H1 (cell line): Measurements from ENCODE around the gene KRTAP3-2. TPM values are rescaled to one million over a fixed set of nuclear protein-coding genes. Genes with fewer than 3 reads are reported as not detected.

ENCODE experiments used
- CTCF ChIA-PET: fragments of 300-600 bp; sonication (Branson Sonifier 250); formaldehyde crosslinking; loops from one replicate; lab custom pipeline; 2021; ENCODE audit not compliant: partially characterized antibody; lab: Charles Lee
- POLR2A ChIA-PET: fragments of 300-600 bp; sonication (Branson Sonifier 250); formaldehyde crosslinking; loops from one replicate; lab custom pipeline; 2021; ENCODE audit warnings: inconsistent platforms; ENCODE audit not compliant: partially characterized antibody; lab: Charles Lee
- DNase-seq, 2 experiments: peaks; one replicate each; pipeline versions ENCODE4 v3.0.0 to v3.0.0-alpha.2; 2010 to 2022; ENCODE audit warnings: low spot score in 2 of 2, low read depth in 1 of 2, mixed read lengths in 1 of 2
- FAIRE-seq: peaks from 2 replicates; lab custom pipeline; 2011; peaks lifted over from hg19 to GRCh38; lab: Jason Lieb, UNC
- H2AFZ ChIP-seq: 2 replicates; pipeline ENCODE4 v1.8.1; 2012; ENCODE audit warnings: low read length, inconsistent platforms
- H2AK5ac ChIP-seq: 2 replicates; pipeline ENCODE4 v1.6.1; 2013; ENCODE audit warnings: low read depth, low read length
- H2BK120ac ChIP-seq: replicated peaks from 2 replicates; pipeline ENCODE3; 2013; ENCODE audit warnings: low read depth, low read length, inconsistent platforms
- H2BK12ac ChIP-seq: 2 replicates; pipeline ENCODE4 v1.6.1; 2013; ENCODE audit warnings: low read depth, low read length
- H2BK15ac ChIP-seq: 2 replicates; pipeline ENCODE4 v1.6.1; 2013; ENCODE audit warnings: low read length
- H2BK20ac ChIP-seq: 2 replicates; pipeline ENCODE4 v1.6.1; 2013; ENCODE audit warnings: low read length
- H2BK5ac ChIP-seq: 2 replicates; pipeline ENCODE4 v1.6.1; 2013; ENCODE audit warnings: low read depth, low read length
- H3K14ac ChIP-seq: 2 replicates; pipeline ENCODE4 v1.6.1; 2013; ENCODE audit warnings: inconsistent platforms; ENCODE audit not compliant: insufficient read length
- H3K18ac ChIP-seq: 2 replicates; pipeline ENCODE4 v1.6.1; 2013; ENCODE audit warnings: low read length; ENCODE audit errors: extremely low read depth
- H3K23ac ChIP-seq: 2 replicates; pipeline ENCODE4 v1.6.1; 2013; ENCODE audit warnings: inconsistent platforms; ENCODE audit not compliant: insufficient read length
- H3K23me2 ChIP-seq: 2 replicates; pipeline ENCODE4 v1.6.1; 2013; ENCODE audit warnings: low read depth, low read length
- H3K27ac ChIP-seq: 2 replicates; pipeline ENCODE4 v1.6.1; 2011; ENCODE audit warnings: low read depth, low read length, inconsistent platforms
- H3K27me3 ChIP-seq, 4 experiments: replicated peaks in 1 of 4; 1 replicate in 1 of 4; 2 replicates in 3 of 4; pipeline versions ENCODE4 v1.6.1 to v1.8.1; 2011 to 2013; ENCODE audit warnings: low read length in 3 of 4, mild to moderate bottlenecking in 3 of 4, inconsistent platforms in 2 of 4, mixed read lengths in 2 of 4, moderate library complexity in 1 of 4; ENCODE audit not compliant: control insufficient read depth in 3 of 4, insufficient read depth in 3 of 4; ENCODE audit errors: extremely low read depth in 1 of 4
- H3K36me3 ChIP-seq, 4 experiments: 2 replicates each; pipeline versions ENCODE4 v1.6.1 to v1.8.1; 2011 to 2013; ENCODE audit warnings: mild to moderate bottlenecking in 4 of 4, low read length in 3 of 4, moderate library complexity in 2 of 4, control low read depth in 1 of 4, inconsistent platforms in 1 of 4; ENCODE audit not compliant: insufficient read depth in 4 of 4, control insufficient read depth in 2 of 4
- H3K4ac ChIP-seq: replicated peaks from 2 replicates; pipeline ENCODE3; 2013; ENCODE audit warnings: low read length, low read depth, mixed read lengths, inconsistent platforms; ENCODE audit not compliant: insufficient read length
- H3K4me1 ChIP-seq, 4 experiments: replicated peaks in 1 of 4; 1 replicate in 1 of 4; 2 replicates in 3 of 4; pipeline versions ENCODE4 v1.6.1 to v1.8.1; 2011 to 2013; ENCODE audit warnings: low read length in 3 of 4, inconsistent platforms in 2 of 4, mixed read lengths in 1 of 4; ENCODE audit not compliant: insufficient read depth in 4 of 4, control insufficient read depth in 3 of 4
- H3K4me2 ChIP-seq, 2 experiments: 2 replicates each; pipeline versions ENCODE4 v1.6.1 to v1.8.1; 2011 to 2013; ENCODE audit warnings: low read depth in 2 of 2, low read length in 2 of 2, control low read depth in 1 of 2, inconsistent platforms in 1 of 2, mild to moderate bottlenecking in 1 of 2; ENCODE audit not compliant: insufficient read depth in 1 of 2
- H3K4me3 ChIP-seq, 4 experiments: fragments of 200-600, 300-600 bp in 1 of 4; sonication (generic), shearing (Covaris generic), sonication (Bioruptor Twin) in 1 of 4; 2 replicates each; pipeline versions ENCODE4 v1.5.1 to v1.8.1; 2011 to 2016; ENCODE audit warnings: low read length in 4 of 4, low read depth in 3 of 4, control low read depth in 2 of 4, inconsistent platforms in 2 of 4, mild to moderate bottlenecking in 2 of 4, mixed read lengths in 1 of 4, moderate library complexity in 1 of 4; ENCODE audit not compliant: insufficient read depth in 2 of 4; ENCODE audit errors: extremely low read depth in 1 of 4
- H3K56ac ChIP-seq: replicated peaks from 2 replicates; pipeline ENCODE3; 2013; ENCODE audit warnings: low read depth, mild to moderate bottlenecking, mixed read lengths, low read length, inconsistent platforms; ENCODE audit not compliant: insufficient read length
- H3K79me1 ChIP-seq: 2 replicates; pipeline ENCODE4 v1.6.1; 2013; ENCODE audit warnings: low read depth, low read length, control low read depth
- H3K79me2 ChIP-seq, 2 experiments: 2 replicates each; pipeline versions ENCODE4 v1.6.1 to v1.8.1; 2012 to 2013; ENCODE audit warnings: low read length in 2 of 2, mild to moderate bottlenecking in 2 of 2, inconsistent platforms in 1 of 2; ENCODE audit not compliant: insufficient read depth in 2 of 2, control insufficient read depth in 1 of 2
- H3K9ac ChIP-seq, 4 experiments: replicated peaks in 1 of 4; 1 replicate in 1 of 4; 2 replicates in 3 of 4; pipeline versions ENCODE4 v1.6.1 to v1.8.1; 2011 to 2013; ENCODE audit warnings: low read depth in 3 of 4, low read length in 3 of 4, control low read depth in 2 of 4, mild to moderate bottlenecking in 2 of 4, moderate library complexity in 2 of 4, inconsistent platforms in 1 of 4; ENCODE audit errors: extremely low read depth in 1 of 4
- H3K9me3 ChIP-seq, 2 experiments: 2 replicates each; pipeline versions ENCODE4 v1.6.1 to v1.8.1; 2012 to 2013; ENCODE audit warnings: mild to moderate bottlenecking in 2 of 2, moderate library complexity in 2 of 2, control low read depth in 1 of 2, inconsistent platforms in 1 of 2, low read depth in 1 of 2, low read length in 1 of 2, mixed read lengths in 1 of 2; ENCODE audit not compliant: insufficient read depth in 2 of 2
- H4K20me1 ChIP-seq, 2 experiments: replicated peaks in 1 of 2; 2 replicates each; pipeline versions ENCODE3 to v1.8.1; 2011 to 2013; ENCODE audit warnings: inconsistent platforms in 2 of 2, low read length in 2 of 2, mild to moderate bottlenecking in 1 of 2; ENCODE audit not compliant: insufficient read depth in 2 of 2, control insufficient read depth in 1 of 2
- H4K5ac ChIP-seq: 2 replicates; pipeline ENCODE4 v1.6.1; 2013; ENCODE audit warnings: low read length, low read depth, mixed read lengths, inconsistent platforms; ENCODE audit not compliant: insufficient read length
- H4K8ac ChIP-seq: 2 replicates; pipeline ENCODE4 v1.8.0; 2013; ENCODE audit warnings: mild to moderate bottlenecking, moderate library complexity, low read length, inconsistent platforms; ENCODE audit not compliant: insufficient read depth; ENCODE audit errors: extremely low read depth
- H4K91ac ChIP-seq: replicated peaks from 2 replicates; pipeline ENCODE3; 2013; ENCODE audit warnings: low read length, mixed read lengths, inconsistent platforms; ENCODE audit not compliant: insufficient read length
- BRCA1 ChIP-seq: IDR thresholded peaks from 2 replicates; pipeline ENCODE4 v1.6.1; 2012; ENCODE audit warnings: low read depth, low read length, improper control_type of control experiment
- EP300 ChIP-seq, 2 experiments: IDR thresholded peaks; 1 replicate in 1 of 2; 2 replicates in 1 of 2; pipeline ENCODE4 v1.6.1; 2011 to 2012; ENCODE audit warnings: low read depth in 2 of 2, low read length in 2 of 2, mild to moderate bottlenecking in 2 of 2, borderline replicate concordance in 1 of 2, inconsistent platforms in 1 of 2, moderate library complexity in 1 of 2
- KDM1A ChIP-seq: fragments of 200-600, 300-600 bp; sonication (generic); IDR thresholded peaks from 2 replicates; pipeline ENCODE4 v1.7.1; 2016; ENCODE audit warnings: mild to moderate bottlenecking, low read length, borderline replicate concordance
- SIRT6 ChIP-seq: IDR thresholded peaks from one replicate; pipeline ENCODE4 v1.7.1; 2012; ENCODE audit warnings: low read length, inconsistent platforms
- TEAD4 ChIP-seq: IDR thresholded peaks from 2 replicates; pipeline ENCODE4 v1.6.1; 2012; ENCODE audit warnings: low read depth, low read length, inconsistent platforms, mixed read lengths
- YY1 ChIP-seq: IDR thresholded peaks from 2 replicates; pipeline ENCODE4 v1.6.1; 2011; ENCODE audit warnings: low read depth, mild to moderate bottlenecking, low read length
- WGBS, 2 experiments: shearing (Covaris generic) in 1 of 2; methylation state at CpG; one replicate each; pipeline versions ENCODE4 v1.1.6 to v1.1.7; 2013 to 2015; ENCODE audit warnings: low lambda C conversion rate in 2 of 2, mixed read lengths in 2 of 2, inconsistent platforms in 1 of 2, low coverage in 1 of 2, missing lambda C conversion rate in 1 of 2; ENCODE audit not compliant: insufficient replicate concordance in 2 of 2, insufficient coverage in 1 of 2, insufficient read length in 1 of 2; ENCODE audit errors: extremely low coverage in 1 of 2, missing lambda C conversion rate in 1 of 2; 5-methylcytosine and 5-hydroxymethylcytosine counted together
- polyA plus RNA-seq, 7 experiments: library from polyadenylated mRNA; depleted of rRNA in 3 of 7; stranded (reverse) in 5 of 7; unstranded in 2 of 7; fragments of >200 nt in 5 of 7; fragments of 200-250 nt in 2 of 7; gene quantifications; 1 replicate in 5 of 7; 2 replicates in 1 of 7; 4 replicates in 1 of 7; pipeline versions ENCODE4 v1.2.1 to v1.2.3, GENCODE V29; 2011 to 2013; ENCODE audit warnings: missing spikeins in 2 of 7, mixed read lengths in 2 of 7
- total RNA-seq: library from RNA; stranded (reverse); fragmentation: NEBNext Ultra II Directional; extraction: Animal tissue kit (Norgen Biotek cat#: 25700); gene quantifications from 2 replicates; pipeline ENCODE4 v1.2.1, GENCODE V29; 2021

The KRTAP3-2 gene
- total and polyA plus RNA-seq, 2 of the 8 experiments (the other 6 are each of a cell fraction or from before 2014, with no cell fraction given): not detected

- DNase-seq: no peak
- H3K4me2 ChIP-seq: no peak within 1 kb of the TSS
- H3K79me1 ChIP-seq: no peaks in the 10 kb centered on the region
- no peaks in the 10 kb centered on the region for H4K20me1 ChIP-seq
- no peaks in the 10 kb centered on the region for H3K36me3 ChIP-seq
- H3K4ac ChIP-seq: no peak within 1 kb of the TSS
- H2BK15ac ChIP-seq: no peak within 1 kb of the TSS
- no peaks in the 10 kb centered on the region for H3K9me3 ChIP-seq
- CTCF ChIA-PET: no interaction called here
- H3K27ac ChIP-seq: no peak within 1 kb of the TSS
- no peak for FAIRE-seq
- H3K23ac ChIP-seq: no peak within 1 kb of the TSS
- H2BK20ac ChIP-seq: no peak within 1 kb of the TSS
- no peak within 1 kb of the TSS for H3K56ac ChIP-seq
- no peak within 1 kb of the TSS for H3K14ac ChIP-seq
- no peak within 1 kb of the TSS for H3K4me3 ChIP-seq
- H4K91ac ChIP-seq: no peak within 1 kb of the TSS
- POLR2A ChIA-PET: no interaction called here
- no peak within 1 kb of the TSS for H2AK5ac ChIP-seq
- no peak within 1 kb of the TSS for H2AFZ ChIP-seq
- no peak for TF ChIP-seq SIRT6
- no peak for TF ChIP-seq EP300 (IDR thresholded peaks at IDR 0.05; ENCODE audit: borderline replicate concordance in 1 of 2, low read depth in 2 of 2, low read length in 2 of 2)
- no peak for TF ChIP-seq KDM1A
- no peak for TF ChIP-seq YY1
- TF ChIP-seq BRCA1: no peak
- TF ChIP-seq TEAD4: no peak
- WGBS, 2 experiments: 86% methylated on average over 8 of the region's 9 CpGs; no CpG with 5 or more reads in 1 of the 2 experiments
- H2BK5ac ChIP-seq: no peak within 1 kb of the TSS
- H3K23me2 ChIP-seq: no peaks in the 10 kb centered on the region
- H2BK120ac ChIP-seq: no peak within 1 kb of the TSS
- H3K4me1 ChIP-seq: no peaks in the 10 kb centered on the region; a peak in 1 of 7 replicates
- H3K27me3 ChIP-seq: no peaks in the 10 kb centered on the region
- H3K79me2 ChIP-seq: no peaks in the 10 kb centered on the region
- H4K8ac ChIP-seq: no peak within 1 kb of the TSS
- no peak within 1 kb of the TSS for H3K9ac ChIP-seq
- no peak within 1 kb of the TSS for H4K5ac ChIP-seq
- no peak within 1 kb of the TSS for H2BK12ac ChIP-seq
- H3K18ac ChIP-seq: no peak within 1 kb of the TSS
Observed at GRCh38 chr17:41026715-41027471, 27.2 kb upstream of the KRTAP3-2 start, which contains the start of gene KRTAP1-5. KRTAP1-5 (minus strand) TSS chr17:41027208; CDS start chr17:41027155, 53 bp downstream.
